Activated CD4-positive, CD25-positive, alpha-beta regulatory T cell treated with anti-CD3 and anti-CD28 coated beads, Interleukin-2, amount 50 U/mL, for 72 hours (primary cell): ENCODE results near the gene GNG13.
"Not testable (repeated sequence)": the region's sequence is repeated elsewhere in the genome, so short reads cannot be mapped to it uniquely, and the experiment has no call there.

ENCODE experiments used
- DNase-seq: peaks from one replicate; pipeline ENCODE4 v3.0.0; 2021

GNG13 gene

DNA sequence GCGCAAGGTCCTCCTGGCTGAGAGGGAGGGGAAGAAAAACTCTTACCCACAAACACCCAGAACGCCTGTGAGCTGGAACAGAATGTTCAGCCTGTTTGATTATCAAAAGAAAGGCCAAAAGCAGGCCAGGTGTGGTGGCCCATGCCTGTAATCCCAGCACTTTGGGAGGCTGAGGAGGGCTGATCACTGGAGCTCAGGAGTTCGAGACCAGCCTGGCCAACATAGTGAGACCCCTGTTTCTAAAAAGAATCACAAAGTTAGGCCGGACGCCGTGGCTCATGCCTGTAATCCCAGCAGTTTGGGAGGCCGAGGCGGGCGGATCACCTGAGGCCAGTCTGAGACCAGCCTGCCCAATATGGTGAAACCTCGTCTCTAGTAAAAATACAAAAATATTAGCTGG is 24.2 kb downstream of the GNG13 start:
- not testable (repeated sequence) for DNase-seq

DNA sequence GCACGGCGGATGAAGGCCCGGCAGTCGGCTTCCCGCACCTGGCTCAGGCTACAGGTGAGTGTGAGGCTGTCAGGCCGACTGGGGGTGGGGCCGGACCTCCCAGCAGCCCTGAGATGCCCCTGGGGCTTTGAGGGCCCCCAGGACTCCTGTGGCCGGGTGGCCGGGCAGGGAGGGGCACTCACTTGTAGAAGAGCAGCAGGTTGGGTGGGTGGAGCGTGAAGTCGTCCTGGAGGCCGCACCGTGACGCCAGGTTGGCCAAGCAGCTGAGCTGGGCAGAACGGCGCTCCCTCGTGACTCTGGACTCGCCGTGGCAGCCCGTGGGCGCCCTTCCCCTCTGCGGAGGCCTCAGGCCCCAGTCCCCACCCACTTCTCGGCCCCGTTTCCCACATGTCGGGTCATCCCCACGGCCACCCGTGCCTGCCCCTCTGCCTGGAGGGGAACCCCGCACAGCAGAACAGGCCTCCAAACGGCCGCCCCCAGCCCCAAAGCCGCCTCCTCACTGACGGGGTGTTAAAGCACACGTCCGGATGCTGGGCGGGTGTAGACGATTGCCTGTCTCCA is 25.2 kb downstream of the GNG13 start:
- DNase-seq = no peak

DNA sequence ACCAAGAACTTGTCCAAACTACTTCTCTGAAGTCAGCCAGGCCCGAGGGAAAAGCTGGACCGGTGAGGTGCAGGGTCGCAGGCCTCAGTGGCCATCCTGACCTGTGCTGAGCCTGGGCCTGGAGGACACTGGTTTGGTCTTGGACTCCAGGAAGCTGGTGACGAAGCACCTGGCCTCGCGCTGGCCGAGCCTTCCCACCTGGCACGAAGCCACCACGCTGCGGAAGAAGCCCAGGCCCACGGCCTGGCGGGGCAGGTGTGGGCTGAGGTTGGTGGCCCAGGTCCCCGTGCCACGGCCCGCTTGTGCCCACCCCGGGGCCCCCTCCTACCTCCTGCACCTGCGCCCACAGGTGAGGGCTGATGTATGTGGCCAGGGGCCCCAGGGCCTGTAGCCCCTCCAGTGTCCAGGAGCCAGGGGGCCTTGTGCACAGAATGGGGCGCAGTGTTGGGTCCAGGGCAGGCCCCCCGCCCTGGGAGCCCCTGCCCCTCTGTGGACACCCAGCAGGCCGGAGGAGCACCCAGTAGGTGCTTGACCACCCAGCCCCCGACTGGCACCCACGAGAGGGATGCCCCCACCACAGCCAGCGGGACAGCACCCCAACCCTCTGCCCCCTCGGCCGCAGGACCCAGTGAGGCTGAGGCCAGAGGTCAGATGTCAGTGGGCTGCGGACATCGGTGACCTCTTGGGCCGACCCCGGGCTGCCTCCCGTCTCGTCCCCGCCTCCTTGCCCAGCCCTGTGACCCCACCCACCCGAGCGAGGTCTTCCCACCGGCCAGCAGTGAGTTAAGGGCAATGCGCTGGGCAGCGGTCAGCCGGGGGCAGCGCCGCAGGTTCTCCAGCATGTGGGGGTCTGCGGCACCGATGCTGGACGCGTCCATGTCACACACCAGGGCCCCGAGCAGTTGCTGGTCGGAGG is 26.2 kb downstream of the GNG13 start:
- DNase-seq = no peak

DNA sequence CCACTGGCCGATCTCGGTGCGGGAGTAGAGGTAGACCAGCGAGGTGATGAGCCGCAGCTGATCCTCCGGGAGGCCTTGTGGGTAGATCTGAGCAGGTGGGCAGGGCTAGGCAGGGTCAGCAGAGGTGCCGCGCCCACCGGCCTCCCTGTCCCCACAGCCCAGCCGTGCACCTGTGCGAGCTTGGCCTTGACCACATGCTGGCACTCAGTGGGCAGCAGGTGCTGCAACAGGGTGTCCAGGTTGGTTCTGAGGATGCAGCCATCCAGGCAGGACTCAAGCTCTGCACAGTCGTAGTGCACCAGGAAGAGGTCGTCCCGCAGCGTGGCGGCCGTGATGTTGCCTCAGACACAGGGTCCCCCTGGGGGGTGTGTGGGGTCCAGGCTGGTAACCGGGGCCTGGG is 27.6 kb downstream of the GNG13 start:
- DNase-seq = no peak

DNA sequence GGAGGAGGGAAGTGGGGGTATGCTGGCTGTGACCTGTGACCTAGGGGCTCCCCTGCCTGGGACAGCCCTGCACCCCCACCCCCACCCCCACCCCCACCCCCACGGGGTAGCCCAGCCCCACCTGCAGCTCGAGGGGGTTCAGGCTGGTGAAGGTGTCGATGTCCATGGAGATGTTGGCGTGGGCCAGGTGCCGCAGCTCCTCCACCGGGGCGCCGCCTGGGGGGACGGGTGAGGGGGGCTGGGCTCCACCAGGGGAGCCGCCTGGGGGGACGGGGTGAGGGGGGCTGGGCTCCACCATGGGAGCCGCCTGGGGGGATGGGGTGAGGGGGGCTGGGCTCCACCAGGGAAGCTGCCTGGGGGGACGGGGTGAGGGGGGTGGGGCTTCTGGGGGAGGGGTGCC is 30.1 kb downstream of the GNG13 start:
- DNase-seq = no peak

DNA sequence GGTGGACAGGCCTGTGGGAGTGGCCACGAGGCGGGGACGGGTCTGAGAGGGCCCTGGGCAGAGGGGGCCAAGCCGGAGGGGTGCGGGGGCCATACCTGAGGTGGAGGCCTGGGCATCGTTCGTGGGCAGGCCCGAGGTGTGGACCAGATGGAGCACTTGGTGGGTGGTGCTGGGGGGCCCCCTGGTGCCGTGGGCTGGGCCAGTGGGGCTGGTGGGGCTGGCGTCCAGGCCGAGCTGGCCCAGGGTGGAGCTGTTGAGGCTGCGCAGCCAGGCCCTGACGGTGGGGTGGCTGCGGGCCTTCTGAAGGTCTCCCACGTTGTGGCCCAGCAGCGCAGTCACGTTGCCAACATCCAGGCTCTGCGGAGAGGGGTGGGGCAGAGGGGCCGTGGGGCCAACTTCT is 30.6 kb downstream of the GNG13 start:
- DNase-seq = no peak

DNA sequence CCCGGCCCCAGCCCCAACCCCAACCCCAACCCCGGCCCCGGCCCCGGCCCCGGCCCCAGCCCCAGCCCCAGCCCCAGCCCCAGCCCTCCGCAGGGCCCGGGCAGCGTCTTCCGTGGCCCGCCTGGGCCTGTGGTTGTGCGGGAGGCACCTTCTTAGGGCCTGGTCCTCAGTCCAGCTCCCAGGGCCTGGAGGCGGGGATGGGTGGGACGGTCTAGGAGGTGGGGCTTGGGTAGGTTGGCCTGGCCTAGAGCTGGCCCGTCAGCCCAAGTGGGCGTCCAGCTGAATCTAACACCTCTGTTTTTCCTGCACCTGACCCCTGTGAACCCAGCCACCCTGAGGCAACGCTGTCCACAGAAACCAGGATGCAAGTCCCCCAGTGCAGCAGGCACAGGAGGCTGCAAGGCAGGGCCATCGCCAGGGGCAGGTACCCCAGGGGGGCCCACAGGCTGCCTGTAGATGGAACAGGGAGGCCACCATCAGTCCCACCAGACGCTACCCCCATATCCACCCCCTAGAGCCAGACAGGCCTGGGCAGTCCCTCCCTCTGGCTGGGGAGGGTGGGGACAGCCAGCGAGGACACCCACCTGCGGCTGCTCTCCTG is 31.2 kb downstream of the GNG13 start:
- DNase-seq = no peak

DNA sequence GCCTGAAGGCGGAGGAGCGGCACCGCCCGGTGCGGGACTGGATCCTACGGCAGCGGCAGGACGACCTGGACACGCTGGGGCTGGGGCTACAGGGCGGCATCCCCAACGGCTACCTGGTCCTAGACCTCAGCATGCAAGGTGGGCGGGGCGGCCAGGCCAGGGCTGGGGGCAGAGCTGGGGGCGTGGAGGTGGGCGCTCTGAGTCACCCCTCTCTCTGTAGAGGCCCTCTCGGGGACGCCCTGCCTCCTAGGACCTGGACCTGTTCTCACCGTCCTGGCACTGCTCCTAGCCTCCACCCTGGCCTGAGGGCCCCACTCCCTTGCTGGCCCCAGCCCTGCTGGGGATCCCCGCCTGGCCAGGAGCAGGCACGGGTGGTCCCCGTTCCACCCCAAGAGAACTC is 32.1 kb downstream of the GNG13 start:
- DNase-seq = no peak

DNA sequence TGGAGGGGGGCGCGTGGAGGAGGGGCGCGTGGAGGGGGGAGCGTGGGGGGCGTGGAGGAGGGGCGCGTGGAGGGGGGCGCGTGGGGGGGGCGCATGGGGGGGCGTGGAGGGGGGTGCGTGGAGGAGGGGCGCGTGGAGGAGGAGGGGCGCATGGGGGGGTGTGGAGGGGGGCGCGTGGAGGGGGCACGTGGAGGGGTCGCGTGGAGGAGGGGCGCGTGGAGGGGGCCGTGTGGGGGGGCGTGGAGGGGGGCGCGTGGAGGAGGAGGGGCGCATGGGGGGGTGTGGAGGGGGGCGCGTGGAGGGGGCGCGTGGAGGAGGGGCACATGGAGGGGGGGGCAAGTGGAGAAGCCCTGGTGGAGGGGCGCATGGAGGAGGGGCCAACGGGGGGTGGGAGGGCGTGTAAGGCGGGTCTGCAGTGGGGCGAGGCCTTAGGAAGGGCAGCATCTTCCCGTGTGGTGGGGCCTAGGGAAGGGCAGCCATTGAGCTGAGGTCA is 32.7 kb downstream of the GNG13 start:
- DNase-seq = no peak

DNA sequence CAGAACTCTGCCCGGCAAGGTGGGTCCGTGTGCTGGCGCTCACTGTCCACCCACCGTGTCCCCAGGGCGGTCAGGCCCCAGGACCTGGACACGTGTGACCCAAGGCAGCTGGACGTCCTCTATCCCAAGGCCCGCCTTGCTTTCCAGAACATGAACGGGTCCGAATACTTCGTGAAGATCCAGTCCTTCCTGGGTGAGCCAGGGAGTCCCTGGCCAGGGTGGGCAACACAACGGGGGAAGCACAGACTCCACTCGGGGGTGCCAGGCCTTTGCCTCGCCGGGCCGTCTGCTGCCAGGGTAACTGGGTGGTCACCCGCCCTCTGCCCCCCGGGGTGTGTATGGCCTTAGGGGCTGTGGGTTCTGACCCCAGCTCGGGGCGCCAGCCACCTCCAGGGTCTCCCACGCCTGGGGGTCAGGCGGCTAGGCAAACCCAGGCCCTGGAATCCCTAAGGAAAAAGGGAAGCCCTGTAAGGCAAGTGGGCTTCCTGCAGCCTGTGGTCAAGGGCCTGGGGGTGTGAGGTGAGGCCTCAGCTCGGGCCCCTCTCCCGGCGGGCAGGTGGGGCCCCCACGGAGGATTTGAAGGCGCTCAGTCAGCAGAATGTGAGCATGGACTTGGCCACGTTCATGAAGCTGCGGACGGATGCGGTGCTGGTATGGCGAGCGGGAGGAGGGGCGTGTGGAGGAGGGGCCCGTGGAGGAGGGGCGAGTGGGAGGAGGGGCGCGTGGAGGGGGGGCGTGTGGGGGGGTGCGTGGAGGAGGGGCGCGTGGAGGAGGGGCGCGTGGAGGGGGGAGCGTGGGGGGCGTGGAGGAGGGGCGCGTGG is 33.5 kb downstream of the GNG13 start:
- no peak for DNase-seq

DNA sequence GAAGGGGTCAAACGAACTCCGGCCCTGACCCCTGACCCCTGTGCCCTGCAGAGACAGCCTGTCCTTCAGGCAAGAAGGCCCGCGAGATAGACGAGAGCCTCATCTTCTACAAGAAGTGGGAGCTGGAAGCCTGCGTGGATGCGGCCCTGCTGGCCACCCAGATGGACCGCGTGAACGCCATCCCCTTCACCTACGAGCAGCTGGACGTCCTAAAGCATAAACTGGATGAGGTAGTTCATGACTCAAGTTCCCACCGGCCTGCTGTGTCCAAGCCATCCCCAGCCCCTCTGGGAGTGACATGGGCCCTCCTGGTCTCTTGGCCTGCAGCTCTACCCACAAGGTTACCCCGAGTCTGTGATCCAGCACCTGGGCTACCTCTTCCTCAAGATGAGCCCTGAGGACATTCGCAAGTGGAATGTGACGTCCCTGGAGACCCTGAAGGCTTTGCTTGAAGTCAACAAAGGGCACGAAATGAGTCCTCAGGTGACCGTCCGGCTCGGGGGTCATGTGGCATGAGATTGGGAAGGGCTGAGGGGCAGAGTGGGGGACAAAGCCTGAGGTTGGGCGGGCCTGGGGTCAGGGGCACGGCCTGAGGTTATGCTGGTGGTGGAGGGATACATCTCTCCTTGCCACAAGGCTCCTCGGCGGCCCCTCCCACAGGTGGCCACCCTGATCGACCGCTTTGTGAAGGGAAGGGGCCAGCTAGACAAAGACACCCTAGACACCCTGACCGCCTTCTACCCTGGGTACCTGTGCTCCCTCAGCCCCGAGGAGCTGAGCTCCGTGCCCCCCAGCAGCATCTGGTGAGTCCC is 34.3 kb downstream of the GNG13 start:
- no peak for DNase-seq

DNA sequence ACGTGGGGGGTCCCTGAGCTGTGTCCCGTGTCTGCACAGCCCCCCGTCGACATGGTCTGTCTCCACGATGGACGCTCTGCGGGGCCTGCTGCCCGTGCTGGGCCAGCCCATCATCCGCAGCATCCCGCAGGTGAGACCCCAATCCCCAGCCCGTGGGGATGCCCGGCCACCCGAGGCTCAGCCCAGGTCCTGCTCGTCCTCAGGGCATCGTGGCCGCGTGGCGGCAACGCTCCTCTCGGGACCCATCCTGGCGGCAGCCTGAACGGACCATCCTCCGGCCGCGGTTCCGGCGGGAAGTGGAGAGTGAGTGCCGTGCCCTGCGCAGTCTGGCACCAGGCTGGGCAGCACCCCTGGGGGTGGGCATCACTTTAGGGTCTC is 35.1 kb downstream of the GNG13 start:
- DNase-seq = no peak

DNA sequence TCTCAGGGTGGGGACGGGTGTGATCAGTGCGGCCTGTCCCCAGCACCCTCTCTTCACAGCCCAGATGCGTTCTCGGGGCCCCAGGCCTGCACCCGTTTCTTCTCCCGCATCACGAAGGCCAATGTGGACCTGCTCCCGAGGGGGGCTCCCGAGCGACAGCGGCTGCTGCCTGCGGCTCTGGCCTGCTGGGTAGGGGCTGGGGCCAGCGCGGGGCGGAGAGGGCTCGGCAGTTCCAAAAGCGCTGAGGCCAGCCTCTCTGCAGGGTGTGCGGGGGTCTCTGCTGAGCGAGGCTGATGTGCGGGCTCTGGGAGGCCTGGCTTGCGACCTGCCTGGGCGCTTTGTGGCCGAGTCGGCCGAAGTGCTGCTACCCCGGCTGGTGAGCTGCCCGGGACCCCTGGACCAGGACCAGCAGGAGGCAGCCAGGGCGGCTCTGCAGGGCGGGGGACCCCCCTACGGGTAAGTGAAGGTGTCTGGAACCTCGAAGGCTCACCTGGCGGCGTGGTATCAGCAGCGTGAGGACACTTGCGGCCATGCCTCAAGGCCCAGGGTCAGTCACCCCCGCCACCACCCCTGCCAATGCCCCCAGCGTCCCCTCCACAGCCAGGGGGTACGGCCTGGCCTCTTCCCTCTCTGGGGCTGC is 35.6 kb downstream of the GNG13 start:
- DNase-seq = no peak

DNA sequence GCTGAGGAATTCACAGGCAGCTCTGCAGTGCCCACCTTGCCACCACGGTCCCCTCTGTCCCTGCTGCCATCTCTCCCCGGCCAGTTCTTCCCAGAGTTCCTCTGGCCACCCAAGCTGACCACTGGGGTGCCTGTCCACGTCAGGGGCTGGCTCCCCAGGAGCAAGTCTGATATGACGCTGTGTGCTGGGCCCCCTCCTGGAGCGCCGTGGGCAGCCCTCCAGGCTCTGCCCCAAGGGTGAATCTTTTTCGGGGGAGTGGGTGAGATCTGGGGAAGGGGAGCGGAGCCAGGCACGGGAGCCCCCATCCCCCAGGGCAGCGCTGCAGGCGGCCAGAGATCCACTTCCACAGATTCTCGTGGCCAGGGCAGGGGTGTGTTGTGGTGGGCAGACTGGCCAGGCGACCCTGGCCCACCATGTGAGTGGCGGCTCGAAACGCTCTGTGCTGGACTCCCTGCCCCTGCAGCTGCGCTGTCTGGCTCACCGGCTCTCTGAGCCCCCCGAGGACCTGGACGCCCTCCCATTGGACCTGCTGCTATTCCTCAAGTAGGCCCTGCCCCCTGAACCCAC is 36.3 kb downstream of the GNG13 start:
- DNase-seq = no peak

DNA sequence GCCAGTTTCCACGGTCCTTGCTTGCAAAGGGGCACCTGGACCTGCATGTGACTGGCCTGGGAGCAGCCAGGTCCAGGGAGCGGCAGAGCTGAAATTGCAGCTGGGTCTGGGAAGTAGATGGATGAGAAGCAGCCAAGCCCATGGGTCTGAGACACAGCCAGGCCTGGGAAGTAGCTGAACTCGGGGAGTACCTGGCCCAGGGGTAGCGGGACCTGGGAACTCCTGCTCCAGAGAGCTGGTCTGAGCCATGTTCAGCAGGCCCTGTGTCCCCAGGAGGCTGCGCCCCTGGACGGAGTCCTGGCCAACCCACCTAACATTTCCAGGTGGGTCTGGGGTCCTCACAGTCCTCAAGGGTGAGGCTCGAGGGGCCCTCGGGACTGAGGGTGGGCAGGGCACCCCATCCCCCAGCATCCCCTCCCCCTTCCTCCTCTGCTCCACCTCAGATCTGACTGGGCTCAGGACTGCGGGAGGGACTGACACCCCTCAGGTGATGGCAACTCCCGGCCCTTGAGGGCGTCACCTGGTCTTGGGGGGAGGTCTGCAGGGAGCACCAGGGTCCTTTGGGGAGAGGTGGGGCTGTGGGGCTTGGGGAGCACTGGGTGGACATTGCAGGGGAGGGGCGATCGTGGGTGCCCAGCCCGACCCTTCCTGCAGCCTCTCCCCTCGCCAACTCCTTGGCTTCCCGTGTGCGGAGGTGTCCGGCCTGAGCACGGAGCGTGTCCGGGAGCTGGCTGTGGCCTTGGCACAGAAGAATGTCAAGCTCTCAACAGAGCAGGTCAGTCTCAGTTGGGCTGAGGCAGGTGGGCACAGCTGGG is 37.0 kb downstream of the GNG13 start:
- DNase-seq = no peak

DNA sequence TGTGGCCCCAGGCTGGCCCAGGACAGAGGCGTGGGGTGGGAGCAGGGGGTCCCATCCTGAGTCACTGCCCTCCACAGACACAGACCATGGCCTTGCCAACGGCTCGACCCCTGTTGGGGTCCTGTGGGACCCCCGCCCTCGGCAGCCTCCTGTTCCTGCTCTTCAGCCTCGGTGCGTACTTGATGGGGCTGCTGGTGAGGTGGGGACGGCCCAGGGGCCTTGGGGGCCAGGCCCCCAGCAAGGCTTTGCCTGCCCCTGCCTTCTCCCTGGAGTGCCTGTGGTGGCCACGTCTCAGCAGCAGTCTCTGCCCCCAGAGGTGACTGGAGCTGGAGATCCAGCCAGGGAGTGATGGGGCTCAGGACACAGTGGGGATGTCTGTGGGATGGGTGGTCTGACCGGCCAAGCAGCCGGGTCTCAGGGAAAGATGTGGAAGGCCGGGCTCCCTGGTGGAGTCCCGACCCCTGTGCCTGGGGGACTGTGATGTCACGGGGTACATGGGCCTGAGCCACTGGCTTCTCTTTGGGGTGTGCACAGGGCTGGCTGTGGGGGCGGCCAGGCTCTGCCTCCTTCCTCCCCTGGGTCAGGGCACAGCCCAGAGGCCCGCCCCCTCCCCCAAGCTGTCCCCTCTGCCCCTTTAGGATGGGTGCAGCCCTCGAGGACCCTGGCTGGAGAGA is 37.8 kb downstream of the GNG13 start:
- DNase-seq = no peak

DNA sequence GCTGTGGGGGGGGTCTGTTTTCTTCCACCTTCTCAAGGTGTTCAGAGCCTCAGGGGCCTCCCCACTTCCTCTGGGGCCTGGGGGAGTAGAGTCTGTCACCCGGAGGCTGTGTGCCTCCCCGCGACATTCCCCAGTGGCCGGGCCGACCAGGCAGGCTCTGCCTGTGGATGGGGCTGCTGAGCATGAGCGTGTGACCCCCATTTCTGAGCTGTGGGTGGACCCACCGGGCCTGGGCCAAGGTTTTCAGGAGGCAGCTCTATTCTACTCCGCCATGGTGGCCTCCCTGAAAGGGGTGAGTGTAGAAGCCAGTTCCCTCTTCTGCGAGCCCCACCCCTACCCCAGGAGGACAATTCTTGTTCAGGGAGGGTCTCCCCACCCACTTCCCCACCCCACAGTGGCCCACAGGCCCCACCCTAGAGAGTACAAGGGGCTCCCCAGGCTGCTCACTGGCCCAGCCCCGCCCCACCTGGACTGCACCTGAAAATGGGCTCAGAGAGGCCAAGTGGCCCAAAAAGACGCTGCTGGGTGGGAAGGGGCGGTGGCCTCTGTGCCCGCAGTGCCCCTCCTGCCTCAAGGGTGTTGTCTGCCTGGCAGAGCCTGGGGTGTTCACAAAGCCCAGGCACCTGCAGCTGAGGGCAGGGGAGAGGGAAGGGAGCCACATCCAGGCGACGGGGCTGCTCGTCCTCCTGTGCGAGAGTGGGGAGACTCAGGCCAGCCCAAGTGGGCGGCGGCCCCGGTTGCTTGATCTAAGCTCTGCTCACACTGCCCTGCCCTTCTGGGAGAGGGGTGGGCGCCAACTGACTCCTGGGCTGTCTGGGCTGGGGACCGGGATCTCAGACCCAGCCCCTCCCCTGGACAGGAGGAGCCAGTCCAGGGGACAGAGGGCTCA is 38.7 kb downstream of the GNG13 start:
- no peak for DNase-seq

DNA sequence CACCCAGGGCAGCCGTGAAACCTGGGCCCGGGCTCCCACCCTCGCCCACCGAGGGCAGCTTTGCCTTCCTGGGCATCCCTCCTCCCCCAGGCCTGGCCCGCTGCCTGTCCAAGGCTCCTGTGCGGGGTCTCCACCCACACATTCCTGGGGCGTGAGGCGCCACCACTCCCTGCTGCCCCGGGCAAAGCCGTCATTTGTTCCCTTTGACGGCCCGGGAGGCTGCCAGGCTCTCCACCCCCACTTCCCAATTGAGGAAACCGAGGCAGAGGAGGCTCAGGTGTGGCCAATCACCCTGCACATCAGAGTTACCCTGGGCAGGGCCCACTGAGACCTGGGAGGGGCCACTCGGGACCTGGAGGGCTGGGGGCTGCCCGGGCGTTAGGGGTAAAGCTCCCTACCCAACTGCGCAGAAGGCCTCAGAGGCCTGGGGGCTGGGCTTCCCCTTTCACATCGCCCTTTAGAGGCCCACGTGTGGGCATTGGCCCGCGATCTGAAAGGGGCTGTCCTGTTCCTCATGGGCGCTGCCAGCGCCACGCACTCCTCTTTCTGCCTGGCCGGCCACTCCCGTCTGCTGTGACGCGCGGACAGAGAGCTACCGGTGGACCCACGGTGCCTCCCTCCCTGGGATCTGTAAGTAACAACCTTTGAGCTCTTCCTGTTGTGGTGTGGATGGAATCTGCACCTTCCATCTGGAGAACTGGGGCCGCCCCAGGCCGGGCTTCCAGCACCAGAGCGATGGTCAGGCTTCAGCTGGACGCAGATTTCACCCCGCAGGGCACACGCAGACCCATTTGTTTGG is 39.8 kb downstream of the GNG13 start, which contains the start of gene MSLN:
TSS of gene MSLN (plus strand) at position 190 of the 799 bp plus-strand sequence. CDS start 1,947 bp downstream, outside the sequence.
- DNase-seq = no peak
